AG09309 (cell line): Measurements from ENCODE around the gene SMG6.
A peak's percentile ranks its signal among the peaks of the same experiment; 100 is the strongest.

Experiments used
- DNase-seq: peaks from one replicate; pipeline ENCODE4 v3.0.0-alpha.2; 2010; ENCODE audit warnings: low read depth
- H3K4me3 ChIP-seq: 2 replicates; pipeline ENCODE4 v1.5.1; 2011; ENCODE audit warnings: mild to moderate bottlenecking, low read depth, low read length, moderate library complexity; ENCODE audit not compliant: control insufficient read depth
- TF ChIP-seq, protein P1 (sequence below): IDR thresholded peaks from 2 replicates; pipeline ENCODE4 v1.5.1; 2011; ENCODE audit warnings: mild to moderate bottlenecking, low read depth, low read length, inconsistent platforms; ENCODE audit not compliant: insufficient read depth, control insufficient read depth; ENCODE audit errors: missing control alignments

Gene SMG6

DNA sequence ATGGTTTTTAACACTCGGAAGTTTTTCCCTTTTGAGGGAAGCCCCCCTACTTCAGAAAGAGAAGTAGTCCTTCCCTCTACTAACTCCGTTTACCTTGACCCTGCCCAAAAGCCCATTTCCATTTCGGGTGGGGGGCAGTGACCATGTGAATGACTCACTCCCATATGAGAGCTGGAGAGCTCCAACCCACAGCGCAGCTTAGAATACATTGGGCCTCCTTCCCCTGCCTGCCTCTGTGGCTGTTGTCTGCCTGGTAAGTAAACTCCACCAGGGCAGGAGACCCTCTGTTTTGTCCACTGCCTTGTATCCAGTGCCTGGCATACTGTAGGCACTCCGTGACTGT lies 34.7 kb upstream of the SMG6 start:
- peak overlapping the region; percentile 54 for H3K4me3 ChIP-seq
- TF ChIP-seq, protein P1, sequence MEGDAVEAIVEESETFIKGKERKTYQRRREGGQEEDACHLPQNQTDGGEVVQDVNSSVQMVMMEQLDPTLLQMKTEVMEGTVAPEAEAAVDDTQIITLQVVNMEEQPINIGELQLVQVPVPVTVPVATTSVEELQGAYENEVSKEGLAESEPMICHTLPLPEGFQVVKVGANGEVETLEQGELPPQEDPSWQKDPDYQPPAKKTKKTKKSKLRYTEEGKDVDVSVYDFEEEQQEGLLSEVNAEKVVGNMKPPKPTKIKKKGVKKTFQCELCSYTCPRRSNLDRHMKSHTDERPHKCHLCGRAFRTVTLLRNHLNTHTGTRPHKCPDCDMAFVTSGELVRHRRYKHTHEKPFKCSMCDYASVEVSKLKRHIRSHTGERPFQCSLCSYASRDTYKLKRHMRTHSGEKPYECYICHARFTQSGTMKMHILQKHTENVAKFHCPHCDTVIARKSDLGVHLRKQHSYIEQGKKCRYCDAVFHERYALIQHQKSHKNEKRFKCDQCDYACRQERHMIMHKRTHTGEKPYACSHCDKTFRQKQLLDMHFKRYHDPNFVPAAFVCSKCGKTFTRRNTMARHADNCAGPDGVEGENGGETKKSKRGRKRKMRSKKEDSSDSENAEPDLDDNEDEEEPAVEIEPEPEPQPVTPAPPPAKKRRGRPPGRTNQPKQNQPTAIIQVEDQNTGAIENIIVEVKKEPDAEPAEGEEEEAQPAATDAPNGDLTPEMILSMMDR = no peak
- no peak for DNase-seq

DNA sequence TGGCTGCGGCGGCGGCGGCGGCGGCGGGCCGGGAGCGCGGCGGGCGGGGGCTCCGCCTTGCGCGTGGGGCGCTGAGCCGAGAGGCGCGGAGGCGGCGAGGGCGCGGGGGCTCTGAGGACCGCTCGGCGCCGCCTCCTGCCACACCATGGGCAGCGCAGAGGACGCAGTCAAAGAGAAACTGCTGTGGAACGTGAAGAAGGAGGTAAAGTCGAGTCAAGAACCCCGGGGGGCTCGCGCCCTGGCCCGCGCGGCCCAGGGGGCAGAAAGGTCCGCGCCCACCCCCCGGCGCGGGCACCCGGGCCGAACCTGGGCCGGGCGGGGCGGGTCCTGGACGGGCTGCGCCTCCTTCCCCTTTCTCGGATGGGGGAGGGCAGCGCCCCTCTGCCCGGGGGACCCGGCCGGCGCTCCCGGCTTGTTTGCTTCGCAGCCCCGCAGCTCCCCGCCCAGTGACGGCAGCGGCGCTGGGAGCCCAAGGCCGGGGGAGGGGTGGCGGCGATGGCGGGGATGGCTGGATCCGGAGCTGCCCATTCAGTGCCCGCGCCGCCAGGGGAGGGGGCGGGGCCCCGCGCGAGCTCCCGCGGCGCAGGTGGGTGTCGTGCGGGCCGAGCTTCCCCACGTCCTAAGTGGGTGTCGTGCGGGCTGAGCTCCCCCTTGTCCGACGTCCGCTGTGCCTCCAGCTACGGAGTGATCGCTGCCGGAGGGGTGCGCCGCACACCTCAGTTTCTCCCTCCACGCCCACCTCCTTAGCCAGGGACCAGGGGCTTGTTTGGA lies 34.1 kb upstream of the SMG6 start:
- DNase-seq = no peak
- peak overlapping the region; percentile 54 for H3K4me3 ChIP-seq
- TF ChIP-seq, protein P1 = no peak

DNA sequence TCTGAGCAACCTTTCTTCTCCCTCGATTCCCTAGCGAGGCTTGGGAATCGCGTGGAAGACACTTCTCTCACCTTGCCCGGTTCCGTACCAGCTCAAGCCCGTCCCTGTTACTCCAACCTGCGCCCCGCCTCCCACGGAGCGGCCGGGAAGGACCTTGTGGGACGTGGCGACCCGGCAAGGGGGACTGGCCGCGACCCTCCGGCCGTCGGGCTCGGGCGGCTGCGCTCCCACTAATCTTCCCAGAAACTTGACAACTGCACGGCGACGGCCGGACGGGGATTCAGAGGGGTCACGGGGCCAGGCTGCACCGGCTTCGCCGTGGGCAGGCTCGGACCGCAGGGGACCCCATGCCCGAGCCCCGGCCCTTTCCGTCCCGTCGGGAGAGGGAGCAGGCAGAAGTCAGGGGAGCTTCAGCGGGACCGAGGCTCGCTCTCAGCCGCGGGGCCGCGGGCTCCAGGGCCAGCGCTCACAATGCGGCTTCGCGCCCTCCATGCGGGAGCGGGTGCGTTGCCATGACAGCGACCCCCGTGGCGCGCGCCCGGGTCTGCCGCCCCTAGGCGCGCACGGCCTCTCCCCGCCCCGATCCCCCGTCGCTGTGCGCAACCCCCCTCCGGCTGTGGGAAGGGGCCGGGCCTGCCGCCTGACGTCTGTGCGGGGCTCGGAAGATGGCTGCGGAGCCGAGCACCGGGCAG lies 33.4 kb upstream of the SMG6 start, which contains the start of gene SGSM2:
SGSM2 (plus strand) TSS at position 650 of the 692 bp plus-strand sequence. CDS start 188 bp downstream, outside the sequence.
- TF ChIP-seq, protein P1 = no peak
- H3K4me3 ChIP-seq = peak within 1 kb of the TSS; percentile 54
- DNase-seq = no peak

DNA sequence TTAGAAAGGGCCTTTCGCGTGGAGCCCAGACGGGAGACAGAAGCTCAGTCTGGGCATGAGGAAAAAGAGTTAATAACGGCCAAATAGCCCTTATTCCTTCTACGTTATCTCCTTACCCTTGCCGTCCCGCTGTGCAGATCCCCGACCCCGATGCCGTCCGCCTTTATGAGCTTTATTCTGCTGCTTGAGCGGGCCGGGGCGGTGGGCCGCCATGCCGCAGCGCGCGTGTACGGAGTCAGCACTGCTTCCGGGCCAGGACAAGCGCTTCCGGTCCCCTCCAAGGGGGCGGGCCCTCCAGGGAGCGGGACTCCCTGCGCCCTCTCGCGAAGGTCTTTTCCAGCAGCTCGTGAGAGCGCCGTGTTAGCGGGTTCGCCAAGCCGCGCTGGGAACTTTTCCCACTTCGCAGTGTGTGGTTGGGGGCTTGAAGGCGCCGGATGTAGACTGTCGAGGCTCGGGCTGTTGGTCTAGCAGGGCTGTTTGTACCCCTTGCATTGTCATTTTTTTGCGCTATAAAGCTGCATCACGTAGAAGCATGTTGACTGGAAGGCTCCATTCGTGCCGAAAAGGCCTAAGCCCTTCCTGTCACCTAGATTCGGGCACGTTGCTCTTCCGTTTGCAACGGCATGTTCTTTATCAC lies 32.7 kb upstream of the SMG6 start, which contains the start of gene TSR1:
TSR1 (minus strand) TSS at position 243 of the 637 bp plus-strand sequence; CDS start at position 213, 30 bp downstream.
- TF ChIP-seq, protein P1 = peak; percentile 25
- peak within 1 kb of the TSS; percentile 54 for H3K4me3 ChIP-seq
- DNase-seq = peak; percentile 41

DNA sequence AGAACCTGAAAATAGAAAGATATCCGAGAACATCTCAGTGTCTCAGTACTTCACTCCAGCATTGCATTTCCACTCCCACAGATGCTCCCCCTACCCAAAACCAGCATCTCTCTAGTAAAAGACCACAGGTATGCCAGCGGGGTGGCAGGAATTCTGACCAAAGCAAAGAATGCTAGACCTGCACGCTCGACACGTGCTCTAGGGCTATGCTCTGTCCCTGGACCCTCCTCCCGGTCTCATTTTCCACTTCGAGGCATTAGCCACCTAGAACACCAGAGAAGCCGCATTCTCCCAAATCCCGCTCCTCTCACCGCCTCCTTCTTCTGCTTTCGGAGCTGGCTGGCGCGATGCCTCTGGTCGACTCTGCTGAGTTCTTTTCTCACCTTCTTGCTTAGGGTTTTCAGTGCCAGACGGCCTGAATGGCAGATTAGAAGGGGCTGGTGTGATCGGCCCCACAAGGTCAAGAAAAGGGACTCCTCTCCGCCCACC lies 32.2 kb upstream of the SMG6 start:
- no peak for DNase-seq
- peak overlapping the region; percentile 54 for H3K4me3 ChIP-seq
- TF ChIP-seq, protein P1 = no peak

DNA sequence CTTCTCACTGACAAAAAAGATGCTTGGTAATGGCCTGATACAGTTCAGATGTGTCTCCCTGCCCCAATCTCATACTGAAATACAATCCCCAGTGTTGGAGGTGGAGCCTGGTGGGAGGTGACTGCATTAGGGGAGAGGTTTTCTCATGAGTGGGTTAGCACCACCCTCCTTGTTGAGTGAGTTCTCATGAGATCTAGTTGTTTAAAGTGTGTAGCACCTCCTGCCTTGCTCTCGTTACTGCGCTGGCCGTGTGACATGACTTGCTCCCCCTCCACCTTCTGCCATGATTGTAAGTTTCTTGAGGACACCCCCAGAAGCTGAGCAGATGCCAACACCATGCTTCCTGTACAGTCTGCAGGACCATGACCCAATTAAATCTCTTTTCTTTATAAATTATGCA lies 27.7 kb upstream of the SMG6 start:
- no peak overlapping the region for H3K4me3 ChIP-seq
- TF ChIP-seq, protein P1 = no peak
- no peak for DNase-seq
